Mesothelial cell of epicardium (in vitro differentiated cells): ENCODE measurements around the gene MARK1. TPM values are rescaled to one million over a fixed set of nuclear protein-coding genes. Genes with fewer than 3 reads are reported as not detected.

Source experiments
- DNase-seq, 2 experiments: peaks; one replicate each; pipeline ENCODE4 v3.0.0; 2021; ENCODE audit warnings: low spot score in 2 of 2; ENCODE audit not compliant: unreplicated experiment in 2 of 2
- H3K27ac Mint-ChIP-seq: 2 replicates; pipeline ENCODE4 v1.8.0; 2021; ENCODE audit warnings: mixed read lengths
- H3K27me3 Mint-ChIP-seq: 2 replicates; pipeline ENCODE4 v1.8.0; 2021; ENCODE audit warnings: low read depth, mixed read lengths
- H3K36me3 Mint-ChIP-seq: 2 replicates; pipeline ENCODE4 v1.8.0; 2021; ENCODE audit warnings: mixed read lengths
- H3K4me1 Mint-ChIP-seq: 2 replicates; pipeline ENCODE4 v1.8.0; 2021; ENCODE audit warnings: mixed read lengths
- H3K4me3 Mint-ChIP-seq: 2 replicates; pipeline ENCODE4 v1.8.0; 2021; ENCODE audit warnings: mild to moderate bottlenecking, moderate library complexity, mixed read lengths
- H3K9me3 Mint-ChIP-seq: 2 replicates; pipeline ENCODE4 v1.8.0; 2021; ENCODE audit warnings: mixed read lengths
- CTCF ChIP-seq: fragments of 200-600 bp; sonication (generic); IDR thresholded peaks from one replicate; pipeline ENCODE4 v1.5.0; 2021; ENCODE audit warnings: antibody characterized with exemption; ENCODE audit not compliant: unreplicated experiment
- total RNA-seq: library from RNA; stranded (reverse); gene quantifications from 3 replicates; pipeline ENCODE4 v1.2.1, GENCODE V29; 2021

The MARK1 gene
- total RNA-seq, 1 donor from 2014 or later = 11.8 TPM

GRCh38 chr1:220707160-220707559 lies 179.2 kb downstream of the MARK1 start:
- Mint-ChIP-seq H3K4me3 (no peak overlapping the region), H3K27me3 (no peaks in the 10 kb centered on the region), H3K4me1 (no peaks in the 10 kb centered on the region), H3K27ac (no peak overlapping the region), H3K36me3 (no peaks in the 10 kb centered on the region), H3K9me3 (no peaks in the 10 kb centered on the region)
- no peak for DNase-seq
- no peak for TF ChIP-seq CTCF

- DNase-seq = no peak
- Mint-ChIP-seq H3K4me3 (no peak overlapping the region), H3K27me3 (no peaks in the 10 kb centered on the region), H3K9me3 (no peaks in the 10 kb centered on the region), H3K36me3 (no peaks in the 10 kb centered on the region), H3K27ac (no peak overlapping the region), H3K4me1 (no peaks in the 10 kb centered on the region)
- no peak for TF ChIP-seq CTCF
Measured at GRCh38 chr1:220708244-220708643, 180.3 kb downstream of the MARK1 start.

- Mint-ChIP-seq H3K4me3 (no peak overlapping the region), H3K9me3 (no peaks in the 10 kb centered on the region), H3K27ac (no peak overlapping the region), H3K4me1 (no peaks in the 10 kb centered on the region), H3K27me3 (no peaks in the 10 kb centered on the region), H3K36me3 (no peaks in the 10 kb centered on the region)
- DNase-seq = no peak
- no peak for TF ChIP-seq CTCF
Measured at GRCh38 chr1:220708936-220709801, 181.2 kb downstream of the MARK1 start.

- Mint-ChIP-seq H3K9me3 (peaks cover 11% of the 10 kb centered on the region), H3K27me3 (no peaks in the 10 kb centered on the region), H3K36me3 (no peaks in the 10 kb centered on the region), H3K4me1 (no peaks in the 10 kb centered on the region), H3K4me3 (no peak overlapping the region), H3K27ac (no peak overlapping the region)
- TF ChIP-seq CTCF = no peak
- no peak for DNase-seq
Measured at GRCh38 chr1:220710333-220710732, 182.4 kb downstream of the MARK1 start.

- no peak for TF ChIP-seq CTCF
- H3K9me3 Mint-ChIP-seq = peaks cover 19% of the 10 kb centered on the region
- H3K36me3 Mint-ChIP-seq = no peaks in the 10 kb centered on the region
- H3K27me3 Mint-ChIP-seq = no peaks in the 10 kb centered on the region
- no peak for DNase-seq
- no peak overlapping the region for H3K27ac Mint-ChIP-seq
- H3K4me3 Mint-ChIP-seq = no peak overlapping the region
- H3K4me1 Mint-ChIP-seq = no peaks in the 10 kb centered on the region
Measured at GRCh38 chr1:220711056-220711809, 183.3 kb downstream of the MARK1 start.

Other genes with a start within 250 kb of the MARK1 start
- gene C1orf115, start 162.2 kb downstream of the MARK1 start, total RNA-seq = 1.4 to 1.8 TPM (median 1.7 TPM) in 3 replicates
- gene MTARC2, start 220.2 kb downstream of the MARK1 start, total RNA-seq = 10.7 to 12.5 TPM (median 12.2 TPM) in 3 replicates